Glutamatergic neuron (in vitro differentiated cells): ENCODE data around the gene CRP. TPM values are rescaled to one million over a fixed set of nuclear protein-coding genes. Genes with fewer than 3 reads are reported as not detected.

ENCODE experiments used
- DNase-seq: peaks from one replicate; pipeline ENCODE4 v3.0.0; 2022
- H3K27ac Mint-ChIP-seq: one replicate; pipeline ENCODE4 v1.8.0; 2020; ENCODE audit warnings: mild to moderate bottlenecking, mixed read lengths, inconsistent platforms; ENCODE audit not compliant: unreplicated experiment
- H3K27me3 Mint-ChIP-seq: one replicate; pipeline ENCODE4 v1.8.0; 2020; ENCODE audit warnings: mild to moderate bottlenecking, moderate library complexity, mixed read lengths, inconsistent platforms; ENCODE audit not compliant: unreplicated experiment
- H3K36me3 Mint-ChIP-seq: one replicate; pipeline ENCODE4 v1.8.0; 2020; ENCODE audit warnings: mild to moderate bottlenecking, mixed read lengths, inconsistent platforms; ENCODE audit not compliant: unreplicated experiment
- H3K4me1 Mint-ChIP-seq: one replicate; pipeline ENCODE4 v1.8.0; 2020; ENCODE audit warnings: mild to moderate bottlenecking, low read depth, mixed read lengths, inconsistent platforms; ENCODE audit not compliant: unreplicated experiment
- H3K4me3 Mint-ChIP-seq: one replicate; pipeline ENCODE4 v1.8.0; 2020; ENCODE audit warnings: mild to moderate bottlenecking, mixed read lengths, inconsistent platforms; ENCODE audit not compliant: unreplicated experiment
- H3K9me3 Mint-ChIP-seq: one replicate; pipeline ENCODE4 v1.8.0; 2020; ENCODE audit warnings: mild to moderate bottlenecking, moderate library complexity, mixed read lengths, inconsistent platforms; ENCODE audit not compliant: unreplicated experiment
- CTCF ChIP-seq: fragments of 200-600 bp; sonication (generic); IDR thresholded peaks from one replicate; pipeline ENCODE4 v1.5.0; 2021; ENCODE audit not compliant: partially characterized antibody, unreplicated experiment
- total RNA-seq: library from RNA; stranded (reverse); fragmentation: NEBNext Ultra II Directional; extraction: Animal tissue kit (Norgen Biotek cat#: 25700); gene quantifications from one replicate; pipeline ENCODE4 v1.2.1, GENCODE V29; 2021; ENCODE audit not compliant: unreplicated experiment

CRP gene
- total RNA-seq, 1 donor from 2014 or later: not detected

- no peaks in the 10 kb centered on the region for H3K27me3 Mint-ChIP-seq
- TF ChIP-seq CTCF: no peak
- peaks cover 12% of the 10 kb centered on the region for H3K36me3 Mint-ChIP-seq
- no peaks in the 10 kb centered on the region for H3K4me1 Mint-ChIP-seq
- no peak overlapping the region for H3K4me3 Mint-ChIP-seq
- no peak overlapping the region for H3K27ac Mint-ChIP-seq
- no peak for DNase-seq
- H3K9me3 Mint-ChIP-seq: no peaks in the 10 kb centered on the region
Observed at GRCh38 chr1:159715855-159716254, 1.5 kb upstream of the CRP start.

GRCh38 chr1:159712080-159712479, 2.3 kb downstream of the CRP start:
- Mint-ChIP-seq H3K4me3 (no peak overlapping the region), H3K27me3 (no peaks in the 10 kb centered on the region), H3K9me3 (no peaks in the 10 kb centered on the region), H3K36me3 (no peaks in the 10 kb centered on the region), H3K27ac (no peak overlapping the region), H3K4me1 (no peaks in the 10 kb centered on the region)
- TF ChIP-seq CTCF: no peak
- DNase-seq: no peak

GRCh38 chr1:159707472-159708260, 6.7 kb downstream of the CRP start:
- TF ChIP-seq CTCF: no peak
- H3K9me3 Mint-ChIP-seq: no peaks in the 10 kb centered on the region
- no peak for DNase-seq

GRCh38 chr1:159705904-159706256, 8.5 kb downstream of the CRP start:
- H3K4me1 Mint-ChIP-seq: no peaks in the 10 kb centered on the region

More at GRCh38 chr1:159707472-159708260, 6.7 kb downstream of the CRP start:
- H3K27ac Mint-ChIP-seq: no peak overlapping the region
- H3K27me3 Mint-ChIP-seq: no peaks in the 10 kb centered on the region
- no peaks in the 10 kb centered on the region for H3K4me1 Mint-ChIP-seq
- H3K4me3 Mint-ChIP-seq: no peak overlapping the region
- no peaks in the 10 kb centered on the region for H3K36me3 Mint-ChIP-seq

More at GRCh38 chr1:159705904-159706256, 8.5 kb downstream of the CRP start:
- H3K36me3 Mint-ChIP-seq: no peaks in the 10 kb centered on the region
- TF ChIP-seq CTCF: no peak
- no peak overlapping the region for H3K4me3 Mint-ChIP-seq
- H3K27me3 Mint-ChIP-seq: no peaks in the 10 kb centered on the region
- no peak for DNase-seq
- no peaks in the 10 kb centered on the region for H3K9me3 Mint-ChIP-seq
- H3K27ac Mint-ChIP-seq: no peak overlapping the region
